Breast epithelium (tissue), 3 donors: ENCODE measurements around the gene CYP46A1.

ENCODE experiments used
- CTCF ChIP-seq, 3 donors: fragments of 450-650 bp; IDR thresholded peaks; one replicate each; pipeline ENCODE4 v1.5.1; 2016 to 2017; ENCODE audit warnings: antibody characterized with exemption in 3 of 3, mild to moderate bottlenecking in 3 of 3, moderate library complexity in 3 of 3
- POLR2AphosphoS5 ChIP-seq, 3 donors: sonication (generic); formaldehyde crosslinking; IDR thresholded peaks; one replicate each; pipeline ENCODE4 v1.6.1; 2017; ENCODE audit warnings: antibody characterized with exemption in 3 of 3

DNA sequence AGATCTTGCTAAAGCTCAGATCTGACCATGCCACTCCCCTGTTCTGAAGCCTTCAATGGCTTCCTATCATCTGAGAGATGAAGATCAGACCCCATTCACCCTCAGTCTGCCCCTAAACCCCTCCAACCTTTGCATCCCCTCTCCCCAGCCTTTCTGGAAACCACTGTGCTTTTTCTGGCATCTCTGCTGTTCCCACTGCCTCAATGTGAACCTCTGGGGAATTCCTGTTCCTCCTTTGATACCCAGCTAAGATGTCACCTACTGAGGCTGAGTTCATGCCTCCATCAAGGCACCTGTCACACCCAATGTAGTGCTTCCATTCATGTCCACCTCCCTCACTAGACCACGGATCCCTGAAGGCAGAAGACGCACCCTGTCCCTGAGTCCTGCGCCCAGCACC is 19.3 kb downstream of the CYP46A1 start:
- TF ChIP-seq CTCF (IDR thresholded peaks at IDR 0.05) (no peak), POLR2AphosphoS5 (IDR thresholded peaks at IDR 0.05) (no peak)
